Endothelial cell of umbilical vein (primary cell): ENCODE measurements around the gene C2orf76. TPM values are rescaled to one million over a fixed set of nuclear protein-coding genes. Genes with fewer than 3 reads are reported as not detected.

Source experiments
- BruUV-seq: library from RNA; stranded (reverse); fragments of 400-500 nt; replicated peaks from 2 replicates; lab custom pipeline; 2021; lab: Mats Ljungman, UMichigan
- CTCF ChIA-PET: fragments of 300-600, 350-600 bp; sonication (Branson Sonifier 250); formaldehyde crosslinking; loops from one replicate; lab custom pipeline; 2021; ENCODE audit warnings: antibody characterized with exemption, inconsistent platforms; lab: Charles Lee
- POLR2A ChIA-PET: fragments of 300-600, 350-600 bp; sonication (Branson Sonifier 250); formaldehyde crosslinking; loops from one replicate; lab custom pipeline; 2021; ENCODE audit warnings: antibody characterized with exemption, inconsistent platforms; lab: Charles Lee
- DNase-seq: peaks from one replicate; pipeline ENCODE4 v3.0.0-alpha.2; 2011; ENCODE audit warnings: low read depth, low spot score
- FAIRE-seq: peaks from 2 replicates; lab custom pipeline; 2011; peaks lifted over from hg19 to GRCh38; lab: Jason Lieb, UNC
- H2AFZ ChIP-seq: 2 replicates; pipeline ENCODE4 v1.6.0; 2012; ENCODE audit warnings: low read depth, low read length, control low read depth, inconsistent platforms
- H3K27ac ChIP-seq: 2 replicates; pipeline ENCODE4 v1.5.1; 2011; ENCODE audit warnings: low read depth, mild to moderate bottlenecking, control low read depth, low read length, moderate library complexity; ENCODE audit not compliant: insufficient read depth
- H3K27me3 ChIP-seq, 2 experiments: 2 replicates each; pipeline versions ENCODE4 v1.6.0 to v1.6.1; 2011; ENCODE audit warnings: low read length in 2 of 2, mixed read lengths in 1 of 2; ENCODE audit not compliant: control insufficient read depth in 2 of 2, insufficient read depth in 2 of 2
- H3K36me3 ChIP-seq, 2 experiments: 2 replicates in 1 of 2; 3 replicates in 1 of 2; pipeline ENCODE4 v1.5.1; 2011; ENCODE audit warnings: low read length in 2 of 2, mild to moderate bottlenecking in 1 of 2, moderate library complexity in 1 of 2; ENCODE audit not compliant: control insufficient read depth in 2 of 2, insufficient read depth in 2 of 2; ENCODE audit errors: extremely low read depth in 1 of 2
- H3K4me1 ChIP-seq: 3 replicates; pipeline ENCODE4 v1.5.1; 2011; ENCODE audit warnings: mild to moderate bottlenecking, low read length; ENCODE audit not compliant: control insufficient read depth, insufficient read depth; ENCODE audit errors: extremely low read depth
- H3K4me2 ChIP-seq: 2 replicates; pipeline ENCODE4 v1.6.1; 2011; ENCODE audit warnings: low read length, control low read depth, mixed read lengths; ENCODE audit not compliant: insufficient read depth
- H3K4me3 ChIP-seq, 3 experiments: fragments of 200-600 bp in 1 of 3; sonication (generic), shearing (Covaris generic) in 1 of 3; replicated peaks in 1 of 3; 2 replicates each; pipeline ENCODE4 v1.5.1; 2011 to 2016; ENCODE audit warnings: control low read depth in 3 of 3, low read length in 3 of 3, mild to moderate bottlenecking in 2 of 3, inconsistent platforms in 1 of 3, low read depth in 1 of 3, moderate library complexity in 1 of 3; ENCODE audit not compliant: insufficient read depth in 1 of 3
- H3K79me2 ChIP-seq: 2 replicates; pipeline ENCODE4 v1.6.0; 2012; ENCODE audit warnings: low read length, inconsistent platforms; ENCODE audit not compliant: control insufficient read depth, insufficient read depth
- H3K9ac ChIP-seq: replicated peaks from 2 replicates; pipeline ENCODE3; 2011; ENCODE audit warnings: low read length, control low read depth; ENCODE audit not compliant: insufficient read depth; ENCODE audit errors: extremely low read depth
- H3K9me1 ChIP-seq: replicated peaks from 3 replicates; pipeline ENCODE4 v1.6.0; 2011; ENCODE audit warnings: mild to moderate bottlenecking, low read length; ENCODE audit not compliant: control insufficient read depth, insufficient read depth; ENCODE audit errors: extremely low read depth
- H3K9me3 ChIP-seq: replicated peaks from 2 replicates; pipeline ENCODE4 v1.5.1; 2012; ENCODE audit warnings: low read length, inconsistent platforms; ENCODE audit not compliant: control insufficient read depth, insufficient read depth
- H4K20me1 ChIP-seq: replicated peaks from 2 replicates; pipeline ENCODE3; 2011; ENCODE audit warnings: mild to moderate bottlenecking, low read length; ENCODE audit not compliant: control insufficient read depth, insufficient read depth; ENCODE audit errors: extremely low read depth
- CTCF ChIP-seq, 2 donors: IDR thresholded peaks; 1 replicate in 1 of 2; 2 replicates in 1 of 2; pipeline ENCODE4 v1.5.1; 2011; ENCODE audit warnings: low read length in 2 of 2, mild to moderate bottlenecking in 2 of 2, moderate library complexity in 2 of 2, control low read depth in 1 of 2, inconsistent platforms in 1 of 2, low read depth in 1 of 2; ENCODE audit not compliant: insufficient read depth in 1 of 2; ENCODE audit errors: extremely low read depth in 1 of 2
- EZH2 ChIP-seq: IDR thresholded peaks from 2 replicates; pipeline ENCODE4 v1.6.1; 2012; ENCODE audit warnings: borderline replicate concordance, low read depth, mild to moderate bottlenecking, moderate library complexity, low read length, inconsistent platforms; ENCODE audit not compliant: severe bottlenecking
- FOS ChIP-seq: IDR thresholded peaks from 2 replicates; pipeline ENCODE4 v1.6.1; 2011; ENCODE audit warnings: mild to moderate bottlenecking, low read length, moderate library complexity, borderline replicate concordance; ENCODE audit not compliant: insufficient read depth
- GATA2 ChIP-seq: IDR thresholded peaks from 2 replicates; pipeline ENCODE4 v1.7.0; 2011; ENCODE audit warnings: low read depth, mild to moderate bottlenecking, moderate library complexity, mixed read lengths, low read length; ENCODE audit not compliant: insufficient read length, insufficient read depth
- JUN ChIP-seq: IDR thresholded peaks from 2 replicates; pipeline ENCODE4 v1.6.1; 2011; ENCODE audit warnings: borderline replicate concordance, low read depth; ENCODE audit not compliant: insufficient read length, insufficient read depth
- MYC ChIP-seq: IDR thresholded peaks from one replicate; pipeline ENCODE4 v1.6.1; 2011; ENCODE audit warnings: mild to moderate bottlenecking, low read depth, low read length
- POLR2A ChIP-seq: IDR thresholded peaks from 2 replicates; pipeline ENCODE4 v1.6.1; 2012; ENCODE audit warnings: low read depth, mild to moderate bottlenecking, control low read depth, low read length
- POLR2AphosphoS5 ChIP-seq: IDR thresholded peaks from 2 replicates; pipeline ENCODE4 v1.6.1; 2012; ENCODE audit warnings: low read depth, mild to moderate bottlenecking, control low read depth, low read length, moderate library complexity; ENCODE audit not compliant: insufficient read depth
- dilution Hi-C: fragments of 300-500 bp; cut with MboI; formaldehyde crosslinking; loops from one replicate; pipeline ENCODE4 v1.15.0; 2019; ENCODE audit warnings: low sequenced_read_pairs; ENCODE audit not compliant: extremely low pct_ligation_motif_present
- intact Hi-C: fragments of 100-400 bp; cut with micrococcal nuclease; formaldehyde crosslinking; loops from one replicate; pipeline ENCODE4 v1.10.0; 2022
- polyA plus RNA-seq, 4 experiments: library from polyadenylated mRNA; depleted of rRNA in 3 of 4; stranded (reverse) in 3 of 4; unstranded in 1 of 4; fragments of >200 nt; gene quantifications; 2 replicates each; pipeline versions ENCODE4 v1.2.1 to v1.2.3, GENCODE V29; 2011 to 2012; ENCODE audit warnings: missing spikeins in 1 of 4
- total RNA-seq: library from RNA; stranded (reverse); gene quantifications from 2 replicates; pipeline ENCODE4 v1.2.3, GENCODE V29; 2021
- TF ChIP-seq, protein P1 (sequence below): IDR thresholded peaks from 2 replicates; pipeline ENCODE4 v1.6.1; 2011; ENCODE audit not compliant: insufficient read depth, insufficient read length

The C2orf76 gene
- total and polyA plus RNA-seq, 2 donors (not counting 3 experiments of a cell fraction or from before 2014, with no cell fraction given), result 7.4 to 12.1 TPM

DNA sequence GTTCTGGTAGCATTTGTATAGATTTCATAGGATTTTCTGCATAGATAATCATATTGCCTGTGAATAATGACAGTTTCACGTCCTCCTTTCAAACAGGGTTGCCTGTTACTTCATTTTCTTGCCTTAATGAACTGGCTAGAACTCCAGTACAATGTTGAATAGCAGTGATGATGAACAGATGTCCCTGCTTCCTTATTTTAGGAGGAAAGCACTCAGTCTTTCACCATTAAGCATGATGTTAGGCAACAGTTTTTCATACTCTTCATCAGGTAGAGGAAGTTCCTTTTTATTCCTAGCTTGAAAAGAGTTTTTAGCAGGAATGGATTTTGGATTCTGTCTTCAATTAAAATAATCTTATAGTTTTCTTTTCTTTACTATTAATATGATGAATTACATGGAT is 39.7 kb downstream of the C2orf76 start:
- H3K4me1 ChIP-seq, result no peaks in the 10 kb centered on the region
- H3K4me3 ChIP-seq, result no peak overlapping the region
- no peak overlapping the region for H2AFZ ChIP-seq
- no TSS peak for BruUV-seq
- no peaks in the 10 kb centered on the region for H4K20me1 ChIP-seq
- no peaks in the 10 kb centered on the region for H3K36me3 ChIP-seq
- no peak overlapping the region for H3K27ac ChIP-seq
- no peak for DNase-seq
- no peaks in the 10 kb centered on the region for H3K27me3 ChIP-seq
- no peak overlapping the region for H3K4me2 ChIP-seq
- H3K9ac ChIP-seq, result no peak overlapping the region
- FAIRE-seq, result no peak
- no peaks in the 10 kb centered on the region for H3K79me2 ChIP-seq
- TF ChIP-seq FOS (no peak), JUN (no peak), MYC (no peak), GATA2 (no peak), EZH2 (no peak), POLR2AphosphoS5 (no peak), POLR2A (no peak), CTCF (IDR thresholded peaks at IDR 0.05; ENCODE audit: extremely low read depth in 1 of 2, insufficient read depth in 1 of 2, low read depth in 1 of 2, low read length in 2 of 2) (no peak)
- TF ChIP-seq, protein P1, sequence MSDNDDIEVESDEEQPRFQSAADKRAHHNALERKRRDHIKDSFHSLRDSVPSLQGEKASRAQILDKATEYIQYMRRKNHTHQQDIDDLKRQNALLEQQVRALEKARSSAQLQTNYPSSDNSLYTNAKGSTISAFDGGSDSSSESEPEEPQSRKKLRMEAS, result no peak
- no peaks in the 10 kb centered on the region for H3K9me1 ChIP-seq
- POLR2A ChIA-PET, result no interaction called here
- dilution Hi-C loops, result no loop called here
- no peaks in the 10 kb centered on the region for H3K9me3 ChIP-seq
- intact Hi-C loops, result no loop called here
- CTCF ChIA-PET, result no interaction called here
